ENCODE data around the gene EDEM3.
A peak's percentile ranks its signal among the peaks of the same experiment; 100 is the strongest.

EDEM3 gene

GRCh38 chr1:184757406-184757805 lies 2.7 kb upstream of the EDEM3 start:
- peaks cover 32% of the 10 kb centered on the region for H3K4me1 Mint-ChIP-seq (ENCODE audit: low read depth)
- peaks cover 16% of the 10 kb centered on the region for H3K36me3 Mint-ChIP-seq (ENCODE audit: low read depth)
- no peak overlapping the region for H3K4me3 Mint-ChIP-seq
- no peaks in the 10 kb centered on the region for H3K9me3 Mint-ChIP-seq
- no peak overlapping the region for H3K27ac Mint-ChIP-seq
- peaks cover 9% of the 10 kb centered on the region for H3K27me3 Mint-ChIP-seq

DNA sequence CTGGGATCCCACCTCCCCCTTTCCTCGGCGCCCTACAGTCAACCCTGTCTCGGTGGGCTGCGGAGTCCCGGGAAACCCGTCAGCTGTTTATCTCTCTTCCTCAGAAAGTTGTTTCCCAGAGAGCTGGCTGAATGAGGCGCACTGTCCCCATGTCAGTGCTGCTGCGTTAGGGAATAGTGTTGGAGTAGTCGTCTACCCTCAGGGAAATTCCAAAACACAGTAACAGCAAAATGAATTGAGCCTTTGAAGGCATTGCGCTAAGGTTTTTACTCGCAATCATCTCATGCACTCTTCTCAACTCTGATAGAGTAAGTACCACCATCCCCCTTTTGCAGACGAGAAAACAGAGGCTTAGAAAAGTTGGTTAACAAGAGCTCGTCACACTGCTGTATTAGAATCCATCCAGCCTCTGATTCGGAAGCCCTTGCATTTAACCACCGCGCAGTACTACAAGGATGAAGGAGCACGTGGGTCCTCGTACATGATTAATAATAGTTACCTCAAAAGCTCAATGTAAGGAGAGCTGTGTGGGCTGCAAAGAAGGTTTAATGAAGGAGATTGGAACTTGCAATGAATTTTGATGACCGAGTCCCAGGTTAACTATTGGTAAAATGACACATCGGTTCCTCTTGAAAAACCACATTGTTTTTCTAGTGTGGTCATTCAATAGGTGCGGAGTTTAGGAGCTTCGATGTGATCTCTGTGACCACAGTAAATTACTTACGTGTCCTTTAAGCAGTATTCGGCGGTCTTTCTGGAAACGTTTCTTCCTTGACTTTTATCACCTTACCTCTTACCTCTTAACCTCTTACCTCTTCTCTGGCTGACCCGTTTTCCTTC lies 788 bp upstream of the EDEM3 start:
- Mint-ChIP-seq H3K27ac (peak overlapping the region; percentile 92), H3K9me3 (no peaks in the 10 kb centered on the region), H3K4me3 (peak overlapping the region; percentile 96), H3K4me1 (ENCODE audit: low read depth) (peaks cover 43% of the 10 kb centered on the region), H3K36me3 (ENCODE audit: low read depth) (peaks cover 16% of the 10 kb centered on the region), H3K27me3 (peaks cover 9% of the 10 kb centered on the region)

DNA sequence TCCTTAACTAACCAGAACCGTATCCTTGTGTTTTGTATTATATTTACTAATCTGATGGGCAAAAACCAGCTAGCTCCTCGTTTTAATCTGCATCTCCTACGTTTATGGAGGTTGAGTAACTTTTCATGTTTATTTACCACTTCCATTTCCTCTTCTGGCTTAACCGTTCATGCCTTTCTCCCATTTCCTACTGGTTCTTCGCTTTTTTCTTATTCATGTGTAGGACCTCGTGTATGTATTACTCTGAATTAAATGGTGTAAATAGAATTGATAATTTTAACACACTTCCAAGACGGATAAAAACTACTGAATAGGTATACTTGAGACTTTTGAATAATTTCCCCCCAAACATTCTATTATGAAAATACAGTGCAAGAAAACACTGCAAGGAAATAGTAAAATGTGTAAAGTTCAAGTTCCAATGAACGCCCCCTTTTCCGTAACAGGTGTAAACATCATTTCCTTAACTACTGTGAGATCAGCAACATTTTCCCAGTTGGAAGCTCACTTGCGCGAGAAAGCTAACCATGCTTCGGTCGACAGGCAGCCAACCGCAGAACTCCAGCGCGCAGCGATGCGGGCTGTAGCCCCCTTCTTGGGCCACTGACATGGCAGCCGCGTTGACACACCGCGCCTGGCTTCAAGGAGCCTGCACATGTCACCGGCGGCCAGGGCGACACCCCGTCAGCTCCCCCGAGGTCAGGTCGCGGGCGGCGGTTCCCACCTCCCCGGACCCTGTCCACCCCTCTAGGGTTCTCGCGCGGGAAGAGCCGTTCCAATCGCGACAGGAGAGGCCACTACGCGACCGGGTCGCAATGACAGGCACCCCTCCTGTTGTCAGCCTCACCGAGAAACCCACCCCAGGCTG lies 816 bp downstream of the EDEM3 start:
- Mint-ChIP-seq H3K4me1 (ENCODE audit: low read depth) (peaks cover 57% of the 10 kb centered on the region), H3K4me3 (peak overlapping the region; percentile 96), H3K36me3 (ENCODE audit: low read depth) (peaks cover 16% of the 10 kb centered on the region), H3K9me3 (no peaks in the 10 kb centered on the region), H3K27ac (peak overlapping the region; percentile 92), H3K27me3 (peaks cover 9% of the 10 kb centered on the region)

DNA sequence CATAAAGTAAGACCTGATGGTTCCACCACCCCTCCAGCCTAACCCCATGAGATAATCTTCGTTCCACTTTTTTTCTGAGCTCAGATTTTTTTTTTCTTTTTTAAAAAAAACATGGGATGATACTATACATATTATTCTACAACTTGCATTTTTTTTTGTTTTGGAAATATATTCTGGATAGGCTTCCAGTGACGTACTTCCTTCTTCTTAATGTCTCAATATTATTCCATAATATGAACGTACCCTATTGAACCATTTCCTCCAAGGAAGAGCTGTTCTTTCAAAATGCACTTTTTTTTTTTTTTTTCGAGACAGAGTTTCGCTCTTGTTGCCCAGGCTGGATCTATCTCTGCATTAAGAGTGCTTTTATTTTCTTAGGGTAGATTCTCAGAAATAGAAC lies 1.5 kb downstream of the EDEM3 start:
- Mint-ChIP-seq H3K27me3 (peaks cover 9% of the 10 kb centered on the region), H3K9me3 (no peaks in the 10 kb centered on the region), H3K27ac (peak overlapping the region; percentile 92), H3K4me1 (ENCODE audit: low read depth) (peaks cover 59% of the 10 kb centered on the region), H3K36me3 (ENCODE audit: low read depth) (peaks cover 16% of the 10 kb centered on the region), H3K4me3 (peak overlapping the region; percentile 96)

- H3K9me3 Mint-ChIP-seq = no peaks in the 10 kb centered on the region
- peaks cover 59% of the 10 kb centered on the region for H3K4me1 Mint-ChIP-seq (ENCODE audit: low read depth)
- peaks cover 20% of the 10 kb centered on the region for H3K36me3 Mint-ChIP-seq (ENCODE audit: low read depth)
- H3K4me3 Mint-ChIP-seq = peak overlapping the region; percentile 96
- peaks cover 8% of the 10 kb centered on the region for H3K27me3 Mint-ChIP-seq
- H3K27ac Mint-ChIP-seq = no peak overlapping the region
These were observed 2.0 kb downstream of the EDEM3 start for GRCh38 chr1:184752656-184753055.

- peaks cover 68% of the 10 kb centered on the region for H3K4me1 Mint-ChIP-seq (ENCODE audit: low read depth)
- H3K27me3 Mint-ChIP-seq = no peaks in the 10 kb centered on the region
- no peaks in the 10 kb centered on the region for H3K9me3 Mint-ChIP-seq
- H3K36me3 Mint-ChIP-seq (ENCODE audit: low read depth) = peaks cover 25% of the 10 kb centered on the region
- no peak overlapping the region for H3K4me3 Mint-ChIP-seq
- no peak overlapping the region for H3K27ac Mint-ChIP-seq
These were observed 5.9 kb downstream of the EDEM3 start for GRCh38 chr1:184748740-184749139.

- Mint-ChIP-seq H3K27ac (no peak overlapping the region), H3K4me1 (ENCODE audit: low read depth) (peaks cover 65% of the 10 kb centered on the region), H3K27me3 (no peaks in the 10 kb centered on the region), H3K9me3 (no peaks in the 10 kb centered on the region), H3K4me3 (no peak overlapping the region), H3K36me3 (ENCODE audit: low read depth) (peaks cover 19% of the 10 kb centered on the region)
These were observed 7.3 kb downstream of the EDEM3 start for GRCh38 chr1:184747089-184747955.

DNA sequence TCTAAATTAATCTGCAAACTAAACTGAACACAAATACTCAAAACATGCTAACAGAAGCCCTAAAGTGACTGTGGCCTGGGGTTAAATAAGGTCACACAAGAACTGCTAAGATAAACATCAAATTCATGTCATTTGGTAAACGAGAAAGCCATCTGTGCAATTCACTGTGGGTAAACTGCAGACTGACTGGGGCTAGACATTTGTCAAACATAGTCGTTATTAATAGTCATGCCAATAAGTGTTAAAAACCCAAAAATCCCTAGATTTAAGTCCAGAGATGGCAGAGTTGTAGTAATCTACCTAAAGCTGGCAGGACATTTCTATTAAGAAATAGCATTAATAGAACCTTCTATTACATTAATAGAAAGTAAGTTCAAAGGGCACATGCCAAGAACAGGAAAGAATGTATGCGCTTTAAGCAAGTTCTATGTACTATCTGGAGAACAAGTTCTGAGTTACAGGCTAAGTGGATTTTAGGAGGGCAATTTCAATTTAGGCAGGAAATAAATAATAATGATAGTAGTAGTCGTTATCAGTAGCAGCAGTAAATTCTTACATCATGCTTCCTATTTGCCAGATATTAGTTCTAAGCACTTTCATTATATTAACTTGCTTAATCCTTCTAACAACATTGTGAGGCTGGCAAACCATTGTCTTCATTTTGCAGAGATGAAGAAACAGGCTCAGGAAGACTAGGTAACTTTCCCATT lies 8.6 kb downstream of the EDEM3 start:
- no peaks in the 10 kb centered on the region for H3K9me3 Mint-ChIP-seq
- H3K27me3 Mint-ChIP-seq = no peaks in the 10 kb centered on the region
- H3K4me3 Mint-ChIP-seq = no peak overlapping the region
- peak overlapping the region; percentile 41 for H3K27ac Mint-ChIP-seq
- peaks cover 62% of the 10 kb centered on the region for H3K4me1 Mint-ChIP-seq (ENCODE audit: low read depth)
- H3K36me3 Mint-ChIP-seq (ENCODE audit: low read depth) = peaks cover 23% of the 10 kb centered on the region

- peaks cover 30% of the 10 kb centered on the region for H3K36me3 Mint-ChIP-seq (ENCODE audit: low read depth)
- no peaks in the 10 kb centered on the region for H3K27me3 Mint-ChIP-seq
- no peak overlapping the region for H3K4me3 Mint-ChIP-seq
- H3K4me1 Mint-ChIP-seq (ENCODE audit: low read depth) = peaks cover 61% of the 10 kb centered on the region
- H3K9me3 Mint-ChIP-seq = no peaks in the 10 kb centered on the region
- no peak overlapping the region for H3K27ac Mint-ChIP-seq
These were observed 9.5 kb downstream of the EDEM3 start for GRCh38 chr1:184745110-184745509.

DNA sequence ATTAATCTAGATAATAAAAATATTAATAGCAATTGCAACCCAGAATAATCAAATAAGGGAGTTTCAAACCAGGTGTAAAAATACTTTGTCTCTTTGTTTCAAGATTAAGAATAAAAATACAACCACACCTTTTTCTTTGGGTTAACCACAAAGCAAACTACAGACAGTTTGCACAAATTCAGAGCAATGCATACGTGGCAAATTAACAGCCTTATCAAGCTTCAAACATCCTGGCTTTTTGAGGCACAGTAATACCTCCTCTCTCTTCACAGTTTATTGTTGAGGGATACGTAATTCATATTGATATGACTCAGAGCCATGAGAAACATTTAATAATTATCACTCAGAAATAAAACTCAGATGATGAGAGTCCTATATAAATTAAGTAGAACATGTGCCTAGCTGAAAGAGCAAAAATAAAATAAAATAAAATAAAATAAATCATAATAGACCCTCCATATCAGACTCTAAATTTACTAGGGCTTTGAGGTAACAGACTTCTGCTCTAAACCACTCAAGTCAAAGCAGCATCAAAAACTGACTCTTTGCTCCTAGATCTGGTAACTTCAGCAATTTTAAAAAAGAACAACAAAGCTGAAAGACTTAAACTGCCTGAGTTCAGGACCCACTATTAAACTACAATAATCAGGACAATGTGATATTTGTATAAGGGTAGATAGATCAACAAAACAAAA lies 11.4 kb downstream of the EDEM3 start:
- Mint-ChIP-seq H3K36me3 (ENCODE audit: low read depth) (peaks cover 30% of the 10 kb centered on the region), H3K27me3 (no peaks in the 10 kb centered on the region), H3K4me1 (ENCODE audit: low read depth) (peaks cover 48% of the 10 kb centered on the region), H3K4me3 (peak overlapping the region; percentile 35), H3K27ac (peak overlapping the region; percentile 71), H3K9me3 (no peaks in the 10 kb centered on the region)

GRCh38 chr1:184740344-184740743 lies 14.3 kb downstream of the EDEM3 start:
- H3K4me1 Mint-ChIP-seq (ENCODE audit: low read depth) = peaks cover 35% of the 10 kb centered on the region
- peaks cover 42% of the 10 kb centered on the region for H3K36me3 Mint-ChIP-seq (ENCODE audit: low read depth)
- no peak overlapping the region for H3K4me3 Mint-ChIP-seq
- H3K27me3 Mint-ChIP-seq = no peaks in the 10 kb centered on the region
- no peak overlapping the region for H3K27ac Mint-ChIP-seq
- H3K9me3 Mint-ChIP-seq = no peaks in the 10 kb centered on the region

GRCh38 chr1:184739796-184740195 lies 14.9 kb downstream of the EDEM3 start:
- Mint-ChIP-seq H3K9me3 (no peaks in the 10 kb centered on the region), H3K4me1 (ENCODE audit: low read depth) (peaks cover 29% of the 10 kb centered on the region), H3K27ac (no peak overlapping the region), H3K27me3 (no peaks in the 10 kb centered on the region), H3K36me3 (ENCODE audit: low read depth) (peaks cover 42% of the 10 kb centered on the region), H3K4me3 (no peak overlapping the region)

- Mint-ChIP-seq H3K27ac (no peak overlapping the region), H3K4me1 (ENCODE audit: low read depth) (peaks cover 22% of the 10 kb centered on the region), H3K36me3 (ENCODE audit: low read depth) (peaks cover 40% of the 10 kb centered on the region), H3K9me3 (no peaks in the 10 kb centered on the region), H3K4me3 (no peak overlapping the region), H3K27me3 (no peaks in the 10 kb centered on the region)
These were observed 15.6 kb downstream of the EDEM3 start for GRCh38 chr1:184739070-184739469.
